PC-9 (cell line): ENCODE results near the gene BUD31.

Experiments used
- CTCF ChIP-seq: fragments of 200-600 bp; sonication (generic); conservative IDR thresholded peaks from 2 replicates; pipeline ENCODE4 v1.6.1; 2017; ENCODE audit warnings: mixed run types, antibody characterized with exemption, mild to moderate bottlenecking, moderate library complexity
- EZH2 ChIP-seq: fragments of 200-600 bp; sonication (generic); IDR thresholded peaks from 2 replicates; pipeline ENCODE4 v1.8.0; 2017; ENCODE audit warnings: antibody characterized with exemption, low read depth

- TF ChIP-seq CTCF (no peak), EZH2 (no peak)
Observed at GRCh38 chr7:99395616-99396327, 13.0 kb upstream of the BUD31 start.
